HG03097 (cell line): ENCODE results near the gene B3GAT3.
"Not testable (repeated sequence)": the region's sequence is repeated elsewhere in the genome, so short reads cannot be mapped to it uniquely, and the experiment has no call there.

Source experiments
- ATAC-seq: cut with Tn5 transposase; IDR thresholded peaks from one replicate; pipeline ENCODE4 v1.9.1; 2021; ENCODE audit not compliant: unreplicated experiment, low FRiP score

Gene B3GAT3

DNA sequence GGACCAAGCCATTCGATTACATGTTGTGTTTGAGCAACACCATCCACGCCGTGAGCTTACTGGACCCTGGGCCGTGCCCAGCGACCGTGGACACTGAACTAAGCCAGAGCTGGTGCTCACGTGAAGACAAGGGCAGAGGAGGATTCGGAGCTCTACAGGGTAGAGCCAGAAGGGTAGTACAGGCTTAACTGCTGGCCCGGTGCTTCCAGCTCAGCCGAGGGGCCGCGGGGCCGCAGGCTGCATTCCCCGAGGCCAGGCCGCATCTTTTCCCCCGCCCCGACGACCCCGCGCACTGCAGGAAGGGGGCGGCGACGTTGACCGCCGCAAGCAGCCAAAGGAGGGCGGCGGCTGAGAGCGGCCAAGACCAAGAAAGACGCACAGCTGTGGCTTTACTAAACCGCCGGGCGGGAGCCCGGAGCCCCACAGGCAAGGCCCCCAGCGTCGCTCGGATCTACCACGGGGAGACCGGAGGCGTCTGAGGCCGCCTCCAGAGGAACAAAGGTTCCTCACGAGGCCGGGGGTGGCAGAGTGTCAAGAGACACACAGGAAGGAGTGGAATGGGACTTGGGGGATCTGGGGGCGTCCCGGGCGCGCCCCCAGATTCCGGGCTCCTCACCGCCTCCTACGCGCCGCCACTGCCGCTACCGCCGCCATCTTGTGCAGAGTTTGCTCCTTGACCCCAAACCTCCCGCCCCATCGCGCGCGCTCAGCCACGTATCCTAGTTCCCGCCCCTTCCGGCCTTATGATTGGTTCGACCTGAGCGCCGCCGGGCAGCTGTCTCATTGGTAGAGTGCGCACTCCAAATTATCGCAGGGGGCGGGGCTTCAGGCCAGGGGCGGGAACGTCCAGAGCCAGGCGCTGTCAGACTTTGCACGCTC is 24.4 kb upstream of the B3GAT3 start, which contains the start of gene GANAB:
Gene GANAB, minus strand, starts transcription at position 668 of the 879 bp plus-strand sequence. Its CDS starts 14 bp downstream, at position 654.
- peak; percentile 86 for ATAC-seq

DNA sequence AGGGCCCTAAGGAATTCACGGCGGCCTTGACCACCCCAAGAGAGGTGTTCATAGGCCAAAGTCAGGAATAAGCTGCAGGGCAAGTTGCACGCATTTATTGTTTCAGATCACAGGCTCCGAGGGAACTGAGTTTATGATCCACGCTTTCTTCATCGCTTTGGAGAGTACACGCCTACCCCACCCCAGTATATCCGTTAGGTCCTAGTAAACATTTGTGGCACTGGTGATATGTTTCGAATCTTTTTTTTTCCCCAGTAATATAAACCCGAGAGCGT is 23.8 kb upstream of the B3GAT3 start:
- no peak for ATAC-seq

DNA sequence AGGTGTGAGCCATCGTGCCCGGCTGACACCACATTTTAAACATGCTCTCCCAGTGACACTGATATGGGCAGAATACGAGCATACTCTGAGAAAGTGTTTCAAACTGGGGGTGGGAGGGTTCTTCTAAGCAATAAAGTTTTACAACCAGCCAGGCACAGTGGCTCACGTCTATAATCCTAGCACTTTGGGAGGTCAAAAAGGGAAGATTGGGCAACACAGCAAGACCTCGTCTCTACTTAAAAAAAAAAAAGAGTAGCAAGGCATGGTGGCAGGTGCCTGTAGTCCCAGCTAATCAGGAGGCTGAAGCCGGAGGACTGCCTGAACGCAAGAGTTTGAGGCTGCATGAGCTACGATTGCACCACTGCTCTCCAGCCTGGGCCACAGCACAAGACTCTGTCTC is 22.4 kb upstream of the B3GAT3 start:
- ATAC-seq: no peak

DNA sequence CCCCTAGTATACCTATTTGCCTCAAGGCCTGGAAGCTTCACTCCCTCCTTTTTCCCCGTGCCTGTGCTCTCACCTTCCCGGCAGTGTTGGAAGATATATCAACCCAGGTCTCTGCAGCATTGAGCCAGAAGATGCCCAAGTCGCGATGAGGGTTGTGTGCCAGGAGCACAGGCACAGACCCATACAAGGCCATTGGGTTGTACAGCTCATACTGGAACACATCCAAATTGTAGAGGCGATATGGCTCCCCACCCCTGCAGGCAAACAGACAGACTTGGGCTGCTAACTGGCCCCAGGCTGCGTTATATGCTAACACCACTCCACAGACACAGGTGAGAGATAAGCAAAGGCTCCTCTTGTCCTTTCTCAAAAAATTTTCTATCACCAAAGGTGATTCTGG is 10.7 kb upstream of the B3GAT3 start:
- ATAC-seq: no peak

DNA sequence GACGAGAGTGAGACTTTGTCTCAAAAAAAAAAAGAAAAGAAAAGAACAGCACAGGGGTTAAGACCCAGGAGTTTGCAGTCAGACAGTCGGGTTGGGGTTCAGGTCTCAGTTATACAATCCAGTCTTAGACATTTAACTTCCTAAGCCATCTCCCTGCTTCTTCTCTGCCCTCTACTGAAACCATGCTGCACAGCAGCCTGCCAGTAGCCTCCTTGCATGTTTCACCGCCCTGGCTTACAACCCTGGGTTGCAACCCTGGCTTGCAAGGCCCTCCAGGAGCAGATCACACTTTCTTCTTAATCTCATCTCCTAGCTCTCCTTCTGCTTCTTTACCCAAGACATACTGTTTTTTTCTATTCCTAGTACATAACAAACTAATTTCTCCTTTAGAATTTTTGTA is 5.9 kb upstream of the B3GAT3 start:
- no peak for ATAC-seq

DNA sequence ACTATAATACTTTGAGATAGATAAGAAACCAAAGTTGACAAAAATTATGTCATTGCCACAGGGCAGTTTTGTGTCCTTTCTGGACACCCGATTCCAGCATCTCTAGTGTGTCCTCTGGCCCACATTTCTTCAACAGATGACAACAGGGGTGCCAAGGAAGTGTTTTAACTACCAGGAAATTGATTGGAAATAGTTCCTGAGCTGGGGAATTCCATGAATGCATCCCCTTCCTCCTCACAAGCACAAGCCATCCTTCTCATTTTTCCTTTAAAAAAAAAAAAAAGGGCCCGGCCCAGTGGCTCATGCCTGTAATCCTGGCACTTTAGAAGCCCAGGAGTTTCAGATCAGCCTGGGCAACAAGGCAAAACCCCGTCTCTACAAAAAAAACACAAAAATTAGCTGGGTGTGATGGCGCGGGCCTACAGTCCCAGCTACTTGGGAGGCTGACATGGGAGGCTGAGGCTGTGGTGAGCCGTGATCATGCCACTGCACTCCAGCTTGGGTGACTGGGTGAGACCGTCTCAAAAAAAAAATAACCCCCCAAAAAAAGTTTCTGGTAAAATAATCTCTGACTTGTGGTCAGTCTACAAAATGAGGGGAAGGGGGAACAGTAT is 797 bp upstream of the B3GAT3 start:
- no peak for ATAC-seq

DNA sequence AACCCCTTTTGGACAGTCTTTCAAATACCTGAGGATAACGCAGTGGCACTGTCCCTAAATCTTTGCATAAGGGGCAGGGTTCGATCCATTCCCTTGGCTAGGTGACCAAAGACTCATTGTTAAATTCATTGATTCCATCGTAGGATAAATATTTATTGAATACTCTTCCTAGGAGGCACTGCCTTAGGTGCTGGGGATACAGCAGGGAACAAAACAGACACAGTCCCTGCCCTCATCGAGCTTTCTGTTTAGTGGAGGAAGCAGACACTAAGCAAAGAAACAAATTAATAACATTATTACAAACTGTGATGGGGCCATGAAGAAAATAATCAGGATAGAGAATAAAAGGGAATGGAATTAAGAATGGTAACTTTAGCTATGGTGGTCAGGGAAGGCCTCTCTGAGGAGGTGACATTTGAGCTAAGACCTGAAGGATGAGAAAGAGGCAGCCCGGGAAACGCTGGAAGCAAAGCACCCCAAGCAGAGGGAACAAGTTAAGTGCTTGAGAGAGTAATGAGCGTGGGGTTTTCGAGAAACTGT is 689 bp downstream of the B3GAT3 start:
- no peak for ATAC-seq

DNA sequence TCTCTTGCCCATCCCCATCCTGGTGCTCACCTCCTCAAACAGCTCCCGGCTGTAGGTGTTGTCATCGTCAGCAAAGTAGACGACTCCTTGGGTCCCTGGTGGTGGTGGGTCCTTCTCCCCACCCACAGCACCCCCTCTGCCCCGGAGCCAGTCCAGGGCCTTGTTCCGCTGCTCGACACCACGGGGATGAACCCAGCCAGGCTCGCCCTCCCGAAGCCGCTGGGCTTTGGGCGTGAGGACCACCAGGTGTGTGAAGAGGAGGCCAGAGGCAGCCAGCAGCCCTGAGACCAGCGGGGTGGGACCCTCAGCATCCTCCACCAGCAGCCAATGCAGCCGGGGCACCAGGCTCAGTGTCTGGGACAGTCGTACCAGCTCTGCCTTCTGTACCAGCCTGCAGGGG is 4.8 kb downstream of the B3GAT3 start:
- not testable (repeated sequence) for ATAC-seq

DNA sequence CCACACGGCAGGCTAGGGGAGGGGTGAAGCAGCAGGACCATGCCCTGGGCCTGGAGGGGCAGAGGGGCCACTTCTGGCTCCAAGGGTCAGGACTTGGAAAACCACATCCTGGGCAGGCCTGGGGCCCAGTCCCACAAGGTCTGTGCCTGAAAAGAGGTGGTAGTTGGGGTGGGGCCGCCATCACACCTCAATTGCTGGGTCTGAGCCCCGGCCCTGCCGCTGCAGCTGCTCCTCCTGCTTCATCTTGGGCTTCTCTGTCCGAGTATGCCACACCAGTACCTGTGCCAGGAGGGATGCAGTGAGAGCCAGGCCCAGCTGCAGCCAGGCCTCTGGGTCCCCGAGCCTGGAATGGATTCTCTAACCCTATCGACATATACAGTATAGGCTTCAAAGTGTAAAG is 6.3 kb downstream of the B3GAT3 start:
- no peak for ATAC-seq

DNA sequence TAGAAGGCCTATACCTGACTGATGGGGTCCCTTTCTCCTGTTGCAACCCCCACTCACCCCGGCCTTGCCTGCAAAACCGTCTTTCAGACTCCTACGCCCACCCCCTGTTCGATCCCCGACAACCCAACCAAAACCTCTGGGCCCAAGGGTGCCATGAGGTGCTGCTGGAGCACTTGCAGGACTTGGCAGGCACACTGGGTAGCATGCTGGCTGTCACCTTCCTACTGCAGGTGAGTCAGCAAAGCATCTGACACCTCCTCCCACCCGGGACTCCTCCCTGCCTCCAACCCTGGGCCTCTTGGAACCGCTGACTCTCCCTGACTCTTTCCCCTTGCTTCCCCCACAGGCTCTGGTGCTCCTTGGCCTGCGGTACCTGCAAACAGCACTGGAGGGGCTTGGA is 7.5 kb downstream of the B3GAT3 start:
- no peak for ATAC-seq

DNA sequence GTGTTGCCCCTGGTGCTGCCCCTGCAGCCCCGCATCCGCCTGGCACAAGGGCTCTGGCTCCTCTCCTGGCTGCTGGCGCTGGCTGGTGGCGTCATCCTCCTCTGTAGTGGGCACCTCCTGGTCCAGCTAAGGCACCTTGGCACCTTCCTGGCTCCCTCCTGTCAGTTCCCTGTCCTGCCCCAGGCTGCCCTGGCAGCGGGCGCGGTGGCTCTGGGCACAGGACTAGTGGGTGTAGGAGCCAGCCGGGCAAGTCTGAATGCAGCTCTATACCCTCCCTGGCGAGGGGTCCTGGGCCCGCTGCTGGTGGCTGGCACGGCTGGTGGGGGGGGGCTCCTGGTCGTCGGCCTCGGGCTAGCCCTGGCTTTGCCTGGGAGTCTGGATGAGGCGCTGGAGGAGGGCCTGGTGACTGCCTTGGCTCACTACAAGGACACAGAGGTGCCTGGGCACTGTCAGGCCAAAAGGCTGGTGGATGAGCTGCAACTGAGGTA is 8.5 kb downstream of the B3GAT3 start:
- ATAC-seq: no peak

DNA sequence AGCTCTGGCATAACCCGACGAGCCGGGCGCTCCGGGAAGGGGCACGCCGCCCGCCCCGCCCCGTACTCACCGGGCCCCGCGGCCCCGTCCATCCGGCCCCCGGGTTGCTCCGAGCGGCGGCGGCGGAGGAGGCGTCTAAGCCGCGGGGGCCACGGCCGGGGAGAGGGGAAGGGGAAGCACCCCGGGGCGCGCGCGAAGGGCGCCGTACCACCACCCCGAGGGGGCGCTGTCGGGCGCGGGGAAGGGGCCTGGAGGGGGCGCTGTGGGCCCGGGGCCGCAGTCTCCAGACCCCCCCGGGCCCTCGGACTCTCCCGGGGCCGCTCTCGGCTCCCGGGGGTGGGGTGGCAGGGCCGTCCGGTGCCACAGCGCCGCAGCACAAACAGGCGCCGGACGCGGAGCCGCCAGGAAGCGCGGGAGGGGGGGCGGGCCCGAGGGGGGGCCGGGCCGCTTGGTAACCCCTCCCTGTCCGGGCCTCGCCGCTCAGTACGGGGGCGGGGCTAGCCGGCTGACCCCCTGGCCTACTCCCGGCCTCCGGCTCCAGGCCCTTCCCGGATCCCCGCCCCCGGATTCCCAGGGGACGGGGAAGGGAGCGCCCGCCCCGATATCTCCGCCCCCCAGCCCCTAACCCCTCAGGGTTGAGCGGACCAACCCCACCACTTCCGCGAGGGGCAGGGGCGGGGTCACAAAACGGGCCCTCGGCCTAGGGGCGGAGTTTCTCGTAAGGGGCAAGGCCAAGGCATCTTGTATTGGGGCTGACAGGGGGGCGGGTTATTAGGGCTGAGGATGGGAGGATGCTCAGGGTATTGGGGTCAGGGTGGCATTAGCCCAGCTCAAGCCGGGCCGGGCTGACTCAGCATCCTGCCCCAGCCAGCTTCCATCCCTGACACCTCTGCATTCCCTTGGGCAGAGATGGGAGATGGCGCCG is 9.2 kb downstream of the B3GAT3 start, which contains the start of the genes EML3 and ROM1:
Gene EML3, minus strand, starts transcription at position 410 of the 925 bp plus-strand sequence. Its CDS starts 318 bp downstream, at position 92.
Gene ROM1, plus strand, starts transcription at position 892 of the 925 bp plus-strand sequence. Its CDS starts 25 bp downstream, at position 917.
- peak; percentile 49 for ATAC-seq

DNA sequence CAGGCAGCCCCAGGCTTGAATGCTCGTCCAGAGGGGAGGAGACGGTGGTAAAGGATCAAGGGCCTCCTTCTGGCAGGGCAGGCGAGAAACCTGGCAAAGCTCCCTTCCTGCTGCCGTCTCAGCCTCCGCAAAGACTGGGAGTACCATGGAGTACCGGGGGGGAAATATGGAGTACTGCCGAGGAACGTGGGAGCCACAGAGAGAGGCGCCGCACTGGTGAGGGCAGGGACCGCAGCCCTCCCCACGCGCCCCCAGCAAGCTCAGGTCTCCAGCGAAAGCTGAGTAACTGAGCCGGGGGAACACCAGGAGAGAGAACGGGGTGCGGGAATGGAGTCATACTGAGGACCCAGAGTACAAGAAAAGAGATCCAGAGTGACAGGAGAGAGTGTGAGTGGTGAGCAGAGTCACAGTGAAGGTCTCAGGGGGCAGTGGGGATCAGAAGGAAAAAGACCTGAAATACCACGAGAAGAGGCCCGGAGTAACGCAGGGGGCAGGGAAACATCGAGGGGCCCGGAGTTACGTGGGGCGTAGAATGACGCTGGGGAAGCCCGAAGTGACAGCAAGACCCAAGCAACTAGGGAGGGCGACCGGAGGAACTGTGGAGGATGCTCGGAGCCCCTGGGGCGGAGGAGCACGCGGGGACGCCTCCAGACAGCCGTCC is 10.0 kb downstream of the B3GAT3 start:
- peak; percentile 7 for ATAC-seq

DNA sequence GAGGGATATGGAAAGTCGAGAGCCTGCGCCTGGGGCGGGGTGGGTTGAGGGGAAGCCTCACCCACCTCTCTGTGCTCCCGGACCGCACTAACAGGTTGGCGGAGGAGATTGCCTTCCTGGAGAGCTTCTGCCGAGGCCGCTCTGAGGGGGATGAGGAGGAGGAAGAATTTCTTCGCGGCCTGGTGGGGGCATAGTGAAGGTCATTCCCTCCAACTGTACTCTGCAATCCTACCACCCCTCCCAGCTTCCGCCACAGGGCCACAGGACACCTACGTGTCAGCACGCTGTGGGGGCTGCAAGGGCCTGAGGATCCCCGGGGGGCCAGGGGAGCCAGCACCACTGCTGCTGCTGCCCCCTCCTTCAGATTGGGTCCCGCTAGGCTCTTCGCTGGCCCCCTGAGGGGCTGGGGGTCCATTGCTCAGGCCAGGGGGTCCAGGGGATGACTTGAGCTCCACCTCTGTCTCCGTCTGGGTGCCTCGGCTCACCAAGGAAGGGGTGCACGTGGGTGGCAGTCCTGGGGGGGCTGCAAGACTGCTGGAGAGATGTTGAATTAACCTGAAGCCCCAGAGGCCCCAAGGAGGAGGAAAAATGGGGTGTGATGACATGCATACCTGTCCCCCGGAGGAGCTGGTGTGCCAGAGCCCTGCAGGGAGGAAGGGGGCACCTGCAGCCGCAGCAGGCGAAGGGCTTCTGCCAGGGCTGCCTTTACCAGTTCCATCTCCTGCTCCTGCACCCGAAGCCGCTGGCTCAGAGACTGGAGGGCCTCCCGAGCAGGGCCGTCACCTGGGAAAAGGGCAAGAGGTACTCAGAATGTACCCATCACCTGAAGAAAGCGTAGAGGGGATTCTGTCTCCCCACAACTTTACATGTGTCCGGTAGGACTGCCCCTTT is 10.7 kb downstream of the B3GAT3 start:
- ATAC-seq: no peak

DNA sequence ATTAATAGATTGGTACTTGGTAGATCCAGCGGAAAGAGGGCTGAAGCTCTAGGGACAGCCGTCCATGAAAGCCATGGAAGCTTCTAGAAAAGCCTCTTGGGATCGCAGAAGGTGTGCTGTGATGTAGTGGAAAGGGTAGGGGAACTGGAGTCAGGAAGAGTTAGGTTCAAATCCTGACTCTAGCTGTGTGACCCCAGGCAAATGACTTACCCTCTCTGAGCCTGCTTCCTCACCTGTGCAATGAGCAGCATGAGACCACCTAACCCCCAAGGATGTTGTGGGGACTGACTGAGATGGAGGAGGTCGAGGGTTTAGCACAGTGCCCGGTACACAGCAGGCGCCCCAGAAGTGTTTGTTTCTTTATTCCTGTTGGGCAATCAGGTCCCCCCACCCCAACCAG is 11.4 kb downstream of the B3GAT3 start:
- ATAC-seq: no peak

DNA sequence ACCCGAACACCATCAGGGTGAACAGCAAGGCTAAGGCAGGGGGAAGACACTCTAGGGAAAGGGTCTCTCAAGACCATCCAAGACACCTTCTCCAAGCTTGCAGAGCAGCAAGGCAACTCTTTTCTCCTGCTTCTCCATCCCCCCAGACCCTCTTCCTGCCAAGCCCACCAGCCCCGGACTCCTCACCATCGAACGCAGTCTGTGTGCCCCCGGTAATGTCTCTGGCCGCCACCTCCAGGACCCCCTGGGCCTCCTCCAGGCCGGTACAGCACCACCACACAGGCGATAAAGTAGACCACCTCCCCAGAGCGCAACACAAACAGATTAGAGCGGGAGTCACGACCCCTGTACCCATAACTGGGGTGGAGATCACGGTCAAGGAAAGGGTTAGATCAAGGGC is 13.0 kb downstream of the B3GAT3 start:
- no peak for ATAC-seq

DNA sequence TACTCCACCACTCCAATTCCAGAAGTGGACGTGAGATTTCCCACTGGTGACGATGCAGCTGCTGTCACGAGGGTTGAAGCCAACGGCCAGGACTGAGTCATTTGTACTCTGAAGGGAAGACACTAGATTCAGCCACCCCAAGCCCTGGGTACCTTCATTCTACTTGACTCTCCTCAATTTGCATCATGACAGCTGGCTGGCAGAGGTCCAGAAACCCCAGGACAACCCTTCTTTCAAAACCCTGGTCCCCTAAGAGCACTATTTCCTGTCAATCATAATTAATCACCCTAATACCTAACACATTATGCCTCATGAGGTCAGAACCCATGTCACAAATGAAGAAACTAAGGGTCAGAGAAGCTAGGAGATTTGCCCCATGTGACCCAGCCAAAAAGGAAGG is 14.1 kb downstream of the B3GAT3 start:
- ATAC-seq: no peak

DNA sequence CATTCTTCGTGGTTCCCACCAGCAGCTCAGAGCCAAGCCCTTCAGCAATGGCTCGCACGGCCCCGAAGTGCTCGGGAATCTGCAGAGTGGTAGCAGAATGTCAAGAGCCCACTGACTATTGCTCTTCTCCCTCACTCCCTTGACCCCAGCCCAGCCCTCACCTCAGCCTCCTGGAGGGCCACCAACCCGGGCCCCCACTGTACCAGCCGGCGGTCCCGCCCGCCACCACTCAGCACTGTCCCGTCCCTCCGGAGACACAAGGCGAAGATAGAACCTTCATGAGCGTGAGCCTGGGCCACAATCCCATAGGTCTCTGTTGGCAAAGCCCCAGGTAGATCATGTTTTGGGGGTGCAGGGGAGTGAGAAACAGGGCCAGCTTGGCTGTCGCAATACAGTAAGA is 15.9 kb downstream of the B3GAT3 start:
- ATAC-seq: no peak

DNA sequence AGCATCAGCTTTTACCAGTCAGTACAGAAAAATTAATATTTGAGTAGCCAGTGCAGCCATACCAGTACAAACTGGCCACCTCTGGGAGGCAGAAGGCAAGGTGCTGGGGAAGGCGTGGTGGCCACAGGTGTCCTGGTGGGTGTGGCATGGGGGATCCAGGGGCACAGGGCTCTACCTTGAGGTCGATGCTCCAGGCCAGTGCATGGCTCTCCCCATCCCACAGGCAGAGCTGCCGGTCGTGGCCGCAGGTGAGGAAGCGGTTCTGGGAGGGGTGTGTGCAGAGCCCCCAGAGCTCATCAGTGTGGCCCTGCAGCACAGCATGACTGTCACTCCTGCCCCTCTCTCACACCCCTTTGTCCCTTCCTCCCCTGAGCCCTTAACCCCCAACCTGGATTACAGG is 16.3 kb downstream of the B3GAT3 start:
- no peak for ATAC-seq
